SK-N-SH (cell line): ENCODE data around the gene KIF21B.

Experiments used
- CTCF ChIP-seq: fragments of 200-600 bp; sonication (generic); IDR thresholded peaks from 2 replicates; pipeline ENCODE4 v1.6.1; 2017; ENCODE audit warnings: antibody characterized with exemption, mild to moderate bottlenecking, moderate library complexity
- EP300 ChIP-seq, 2 experiments: IDR thresholded peaks; 2 replicates each; pipeline versions ENCODE4 v1.4.0 to v1.6.1; 2012; ENCODE audit warnings: borderline replicate concordance in 1 of 2, low read depth in 1 of 2, low read length in 1 of 2
- TEAD4 ChIP-seq: IDR thresholded peaks from 2 replicates; pipeline ENCODE4 v1.4.0; 2012; ENCODE audit warnings: mild to moderate bottlenecking, borderline replicate concordance; ENCODE audit not compliant: insufficient read depth
- TF ChIP-seq, protein P1 (sequence below): IDR thresholded peaks from 2 replicates; pipeline ENCODE4 v1.4.0; 2012; ENCODE audit warnings: low read depth

DNA sequence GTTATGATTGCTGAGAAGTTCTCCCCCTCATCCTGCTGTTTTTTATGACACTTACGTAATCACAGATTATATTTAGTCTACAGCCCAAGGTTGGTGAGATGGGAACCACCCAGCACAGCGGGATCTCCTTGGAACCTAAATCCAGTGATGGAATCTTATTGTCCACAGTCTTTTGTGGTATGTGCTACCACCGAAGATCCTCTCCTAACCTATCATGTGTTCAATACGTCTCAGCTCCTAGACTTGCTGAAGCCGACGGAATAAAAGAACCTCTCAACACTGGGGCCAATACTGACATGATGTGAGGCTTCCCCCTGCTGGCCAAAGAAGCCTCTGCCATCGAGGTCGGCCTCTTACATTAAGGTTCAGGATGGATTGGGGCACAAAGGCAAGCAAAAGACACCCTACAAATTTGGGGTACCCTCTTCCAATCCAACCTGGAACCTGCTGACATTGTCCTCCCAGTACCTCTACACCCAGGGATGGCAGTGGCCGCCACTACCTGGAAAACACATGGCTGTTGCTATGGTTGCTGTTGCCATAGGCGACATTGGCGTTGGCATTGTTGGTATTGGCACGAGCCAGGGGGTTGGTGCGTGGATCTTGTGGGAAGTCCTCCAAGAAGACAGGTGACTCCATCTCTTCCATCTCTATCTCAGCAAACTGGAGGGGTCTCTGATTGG is 19.4 kb upstream of the KIF21B start:
- no peak for TF ChIP-seq TEAD4
- TF ChIP-seq, protein P1, sequence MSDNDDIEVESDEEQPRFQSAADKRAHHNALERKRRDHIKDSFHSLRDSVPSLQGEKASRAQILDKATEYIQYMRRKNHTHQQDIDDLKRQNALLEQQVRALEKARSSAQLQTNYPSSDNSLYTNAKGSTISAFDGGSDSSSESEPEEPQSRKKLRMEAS = no peak
- peak; percentile 87 for TF ChIP-seq CTCF
- no peak for TF ChIP-seq EP300 (IDR thresholded peaks at IDR 0.05; ENCODE audit: borderline replicate concordance in 1 of 2, low read depth in 1 of 2, low read length in 1 of 2)
